Fibroblast of skin of right quadriceps (primary cell): ENCODE data around the gene CSAG3.
"Not testable (repeated sequence)": the region's sequence is repeated elsewhere in the genome, so short reads cannot be mapped to it uniquely, and the experiment has no call there.

Experiments
- DNase-seq: peaks from one replicate; pipeline ENCODE4 v3.0.0-alpha.2; 2013

CSAG3 gene

DNA sequence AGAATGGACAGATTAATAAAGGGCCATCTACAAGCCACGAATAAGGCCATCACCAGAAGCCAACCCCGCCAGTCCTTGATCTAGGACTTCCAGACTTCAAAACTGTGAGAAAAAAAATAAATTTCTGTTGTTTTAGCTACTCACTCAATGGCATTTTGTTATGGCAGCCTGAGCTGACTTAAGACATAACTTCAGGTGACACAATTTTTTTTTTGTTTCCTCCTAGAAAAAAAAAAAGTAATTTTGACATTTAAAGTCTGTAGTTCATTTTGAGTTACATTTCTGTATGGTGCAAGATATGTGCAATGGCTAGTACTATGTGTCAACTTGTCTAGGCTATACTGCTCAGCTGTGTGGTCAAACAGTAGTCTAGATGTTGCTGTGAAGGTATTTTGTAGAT, at the start of gene CSAG3:
TSS of gene CSAG3 (plus strand) at position 301 of the 400 bp plus-strand sequence.
- not testable (repeated sequence) for DNase-seq

DNA sequence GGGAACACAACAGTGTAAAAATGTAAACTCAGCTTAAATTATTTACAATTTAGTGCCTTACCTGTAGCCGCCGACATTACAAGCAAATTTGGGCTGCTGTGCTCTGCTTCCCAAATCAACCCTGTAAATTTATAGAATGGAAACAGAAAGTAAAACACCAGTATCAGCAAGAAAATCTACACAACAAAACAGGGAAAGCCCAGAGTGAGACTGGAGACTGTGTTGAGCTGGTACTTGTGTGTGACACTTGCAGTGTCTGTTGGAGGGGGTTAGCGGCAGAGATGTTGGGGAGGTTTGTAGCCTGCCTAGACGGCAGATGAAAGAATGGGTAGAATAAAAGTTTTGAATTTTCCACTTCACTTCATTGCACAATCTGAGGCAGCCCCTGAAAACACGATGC, 45.8 kb upstream of the CSAG3 start:
- DNase-seq, result not testable (repeated sequence)

- DNase-seq, result not testable (repeated sequence)
These were observed 44.9 kb upstream of the CSAG3 start, which contains the start of gene MAGEA2B for GRCh38 chrX:152713815-152714787. Gene MAGEA2B (plus strand): TSS chrX:152714628. CDS start chrX:152717107, 2,479 bp downstream.

GRCh38 chrX:152725409-152725808, 33.6 kb upstream of the CSAG3 start:
- no peak for DNase-seq

- no peak for DNase-seq
These were observed 25.6 kb upstream of the CSAG3 start, which contains the start of the genes CSAG1 and MAGEA12 for GRCh38 chrX:152733261-152733975. Gene CSAG1 (minus strand): TSS chrX:152733721. CDS start chrX:152732460, 1,261 bp downstream. Gene MAGEA12 (plus strand): TSS chrX:152733757. CDS start chrX:152736162, 2,405 bp downstream.

DNA sequence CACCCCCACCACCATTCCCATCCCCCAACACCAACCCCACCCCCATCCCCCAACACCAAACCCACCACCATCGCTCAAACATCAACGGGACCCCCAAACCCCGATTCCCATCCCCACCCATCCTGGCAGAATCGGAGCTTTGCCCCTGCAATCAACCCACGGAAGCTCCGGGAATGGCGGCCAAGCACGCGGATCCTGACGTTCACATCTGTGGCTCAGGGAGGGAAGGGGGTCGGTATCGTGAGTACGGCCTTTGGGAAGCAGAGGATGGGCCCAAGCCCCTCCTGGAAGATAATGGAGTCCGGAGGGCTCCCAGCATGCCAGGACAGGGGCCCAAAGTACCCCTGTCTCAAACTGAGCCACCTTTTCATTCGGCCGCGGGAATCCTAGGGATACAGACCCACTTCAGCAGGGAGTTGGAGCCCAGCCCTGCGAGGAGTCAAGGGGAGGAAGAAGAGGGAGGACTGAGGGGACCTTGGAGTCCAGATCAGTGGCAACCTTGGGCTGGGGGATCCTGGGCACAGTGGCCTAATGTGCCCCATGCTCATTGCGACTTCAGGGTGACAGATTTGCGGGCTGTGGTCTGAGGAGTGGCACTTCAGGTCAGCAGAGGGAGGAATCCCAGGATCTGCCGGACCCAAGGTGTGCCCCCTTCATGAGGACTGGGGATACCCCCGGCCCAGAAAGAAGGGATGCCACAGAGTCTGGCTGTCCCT, 24.7 kb upstream of the CSAG3 start:
- DNase-seq, result not testable (repeated sequence)

DNA sequence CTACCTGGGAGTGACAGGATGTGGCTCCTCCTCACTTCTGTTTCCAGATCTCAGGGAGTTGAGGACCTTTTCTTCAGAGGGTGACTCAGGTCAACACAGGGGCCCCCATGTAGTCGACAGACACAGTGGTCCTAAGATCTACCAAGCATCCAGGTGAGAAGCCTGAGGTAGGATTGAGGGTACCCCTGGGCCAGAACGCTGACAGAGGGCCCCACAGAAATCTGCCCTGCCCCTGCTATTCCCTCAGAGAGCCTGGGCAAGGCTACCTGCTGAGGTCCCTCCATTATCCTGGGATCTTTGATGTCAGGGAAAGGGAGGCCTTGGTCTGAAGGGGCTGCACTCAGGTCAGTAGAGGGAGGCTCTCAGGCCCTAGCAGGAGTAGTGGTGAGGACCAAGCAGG, 23.9 kb upstream of the CSAG3 start:
- DNase-seq, result no peak

DNA sequence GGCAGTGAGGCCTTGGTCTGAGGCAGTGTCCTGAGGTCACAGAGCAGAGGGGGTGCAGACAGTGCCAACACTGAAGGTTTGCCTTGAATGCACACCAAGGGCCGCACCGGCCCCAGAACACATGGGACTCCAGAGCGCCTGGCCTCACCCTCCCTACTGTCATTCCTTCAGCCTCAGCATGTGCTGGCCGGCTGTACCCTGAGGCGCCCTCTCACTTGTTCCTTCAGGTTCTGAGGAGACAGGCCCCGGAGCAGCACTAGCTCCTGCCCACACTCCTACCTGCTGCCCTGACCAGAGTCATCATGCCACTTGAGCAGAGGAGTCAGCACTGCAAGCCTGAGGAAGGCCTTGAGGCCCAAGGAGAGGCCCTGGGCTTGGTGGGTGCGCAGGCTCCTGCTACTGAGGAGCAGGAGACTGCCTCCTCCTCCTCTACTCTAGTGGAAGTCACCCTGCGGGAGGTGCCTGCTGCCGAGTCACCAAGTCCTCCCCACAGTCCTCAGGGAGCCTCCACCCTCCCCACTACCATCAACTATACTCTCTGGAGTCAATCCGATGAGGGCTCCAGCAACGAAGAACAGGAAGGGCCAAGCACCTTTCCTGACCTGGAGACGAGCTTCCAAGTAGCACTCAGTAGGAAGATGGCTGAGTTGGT, 23.0 kb upstream of the CSAG3 start:
- DNase-seq, result no peak

DNA sequence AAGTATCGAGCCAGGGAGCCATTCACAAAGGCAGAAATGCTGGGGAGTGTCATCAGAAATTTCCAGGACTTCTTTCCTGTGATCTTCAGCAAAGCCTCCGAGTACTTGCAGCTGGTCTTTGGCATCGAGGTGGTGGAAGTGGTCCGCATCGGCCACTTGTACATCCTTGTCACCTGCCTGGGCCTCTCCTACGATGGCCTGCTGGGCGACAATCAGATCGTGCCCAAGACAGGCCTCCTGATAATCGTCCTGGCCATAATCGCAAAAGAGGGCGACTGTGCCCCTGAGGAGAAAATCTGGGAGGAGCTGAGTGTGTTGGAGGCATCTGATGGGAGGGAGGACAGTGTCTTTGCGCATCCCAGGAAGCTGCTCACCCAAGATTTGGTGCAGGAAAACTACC, 22.5 kb upstream of the CSAG3 start:
- not testable (repeated sequence) for DNase-seq

- no peak for DNase-seq
These were observed 20.5 kb upstream of the CSAG3 start for GRCh38 chrX:152738560-152738959.

GRCh38 chrX:152753686-152754650, 5.0 kb upstream of the CSAG3 start, which contains the start of gene MAGEA2:
Gene MAGEA2 (minus strand): TSS chrX:152753842. CDS start chrX:152751363, 2,479 bp downstream.
- not testable (repeated sequence) for DNase-seq

- not testable (repeated sequence) for DNase-seq
These were observed 4.1 kb upstream of the CSAG3 start for GRCh38 chrX:152754871-152755270.

- DNase-seq, result not testable (repeated sequence)
These were observed 526 bp downstream of the CSAG3 start for GRCh38 chrX:152759544-152759943.

- DNase-seq, result not testable (repeated sequence)
These were observed 2.6 kb downstream of the CSAG3 start for GRCh38 chrX:152761582-152761981.

DNA sequence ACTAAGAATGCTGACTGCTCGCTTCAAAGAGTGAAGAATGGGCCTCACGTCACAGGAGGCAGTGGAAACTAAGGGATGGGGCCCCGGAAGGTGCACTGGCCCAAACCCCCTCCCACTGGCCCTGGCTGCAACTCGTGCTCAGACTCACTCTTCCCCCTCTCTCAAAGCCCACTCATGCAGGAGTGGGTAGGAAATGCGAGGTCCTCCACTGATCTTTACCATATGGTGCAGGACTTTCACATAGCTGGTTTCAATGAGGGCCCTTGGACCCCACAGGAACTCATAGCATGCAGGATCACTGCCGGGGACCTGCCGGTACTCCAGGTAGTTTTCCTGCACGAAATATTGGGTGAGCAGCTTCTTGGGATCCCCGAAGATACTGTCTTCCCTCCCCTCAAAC, 7.5 kb downstream of the CSAG3 start:
- DNase-seq, result not testable (repeated sequence)

DNA sequence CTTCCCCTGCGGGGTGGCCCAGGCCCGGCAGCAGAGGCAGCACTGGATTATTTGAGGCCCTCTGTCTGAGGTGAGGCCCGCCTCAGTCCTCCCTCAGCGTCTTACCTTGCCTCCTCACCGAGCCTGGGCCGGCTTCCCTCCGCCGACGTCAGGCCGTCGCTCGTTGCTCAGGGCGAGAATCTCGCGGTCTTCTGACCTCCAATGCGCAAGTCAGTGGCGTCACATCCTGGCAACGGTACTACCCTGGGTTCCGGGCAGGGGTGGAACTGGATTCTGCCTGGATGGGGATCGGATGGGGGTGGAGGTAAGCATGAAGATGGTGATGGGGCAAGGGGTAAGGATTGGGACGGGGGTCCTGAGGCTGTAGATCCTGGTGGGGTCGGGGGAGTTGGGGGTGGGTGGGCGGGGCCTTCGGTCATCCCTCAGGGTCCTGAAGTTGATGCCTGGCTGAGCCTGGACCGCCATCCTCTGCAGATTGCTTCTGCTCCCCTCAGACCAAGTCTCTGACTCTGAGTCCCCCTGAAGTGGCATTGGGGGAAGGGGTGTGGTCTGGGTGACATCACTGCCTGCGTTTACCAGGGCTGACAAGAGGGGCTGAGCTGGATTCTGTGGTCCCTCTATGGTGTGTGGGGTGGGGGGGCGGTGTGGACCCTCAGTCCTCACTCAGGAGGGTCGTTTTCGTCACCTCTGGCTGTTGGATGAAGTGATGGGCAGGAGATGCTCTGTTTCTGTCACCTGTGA, 10.7 kb downstream of the CSAG3 start, which contains the start of gene MAGEA6:
TSS of gene MAGEA6 (minus strand) at position 141 of the 741 bp plus-strand sequence. CDS start 2,039 bp downstream, outside the sequence.
- not testable (repeated sequence) for DNase-seq

DNA sequence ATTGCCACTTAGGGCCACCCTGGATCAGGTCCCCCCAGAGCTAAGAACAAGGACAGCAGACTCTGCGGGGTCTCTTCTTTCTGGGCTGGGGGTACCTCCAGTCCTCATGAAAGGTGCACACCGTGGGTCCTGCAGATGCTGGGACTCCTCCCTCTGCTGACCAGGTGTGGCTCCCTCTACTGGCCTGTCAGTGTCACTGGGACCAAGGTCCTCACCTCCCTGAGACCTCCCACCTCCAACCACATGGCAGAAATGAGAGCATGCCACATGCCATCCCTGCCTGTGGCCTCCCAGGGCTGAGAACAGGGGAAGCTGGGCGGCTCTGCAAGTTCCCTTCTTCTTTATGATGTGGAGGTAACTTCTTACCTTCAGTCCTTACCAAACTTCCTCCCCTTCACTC, 28.0 kb downstream of the CSAG3 start:
- not testable (repeated sequence) for DNase-seq

GRCh38 chrX:152798945-152799344, 39.9 kb downstream of the CSAG3 start:
- no peak for DNase-seq

DNA sequence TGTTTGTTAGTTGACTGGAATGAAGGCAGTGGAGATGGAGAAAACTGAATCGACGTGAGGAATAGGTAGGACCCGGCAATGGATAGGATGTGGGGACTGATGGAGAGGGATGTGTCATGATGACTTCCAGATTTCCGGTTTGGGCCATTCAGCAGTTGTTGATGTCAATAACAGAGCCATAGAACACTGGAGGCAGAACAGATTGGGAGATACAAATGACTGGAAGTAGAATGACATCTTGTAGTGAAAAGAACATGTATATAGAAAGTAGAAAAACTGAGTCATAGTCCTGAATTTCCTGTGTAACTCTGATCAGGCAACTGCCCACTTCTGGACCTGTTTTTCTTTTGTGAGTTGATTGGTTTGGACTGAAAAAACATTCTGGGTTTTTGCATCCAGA, 47.0 kb downstream of the CSAG3 start:
- DNase-seq, result no peak
